A549 (cell line): ENCODE measurements around the gene DCHS2. TPM values are rescaled to one million over a fixed set of nuclear protein-coding genes. Genes with fewer than 3 reads are reported as not detected.

Experiments used
- ATAC-seq, 2 experiments: fragments of 200-7000 bp in 1 of 2; fragments of >200 bp in 1 of 2; cut with Nextera tagmentation in 1 of 2; cut with Tn5 transposase in 1 of 2; 3 replicates each; pipeline versions ENCODE4 v1.8.0 to v1.9.1; 2018 to 2020; ENCODE audit warnings: mild to moderate bottlenecking in 1 of 2, moderate library complexity in 1 of 2
- CTCF ChIA-PET: fragments of 300-600 bp; sonication (Branson Sonifier 250); formaldehyde crosslinking; extraction: SDS; loops from one replicate; lab custom pipeline; 2021; ENCODE audit warnings: antibody characterized with exemption, inconsistent platforms; lab: Yijun Ruan, JAX
- POLR2A ChIA-PET: fragments of 350-600 bp; formaldehyde crosslinking; extraction: SDS; loops from one replicate; lab custom pipeline; 2021; ENCODE audit warnings: antibody characterized with exemption, inconsistent platforms; lab: Yijun Ruan, JAX
- DNase-seq, 2 experiments: peaks; one replicate each; pipeline versions ENCODE4 v3.0.0 to v3.0.0-alpha.2; 2011 to 2016; ENCODE audit warnings: low read depth in 1 of 2, low spot score in 1 of 2
- FAIRE-seq: peaks from 2 replicates; lab custom pipeline; 2011; peaks lifted over from hg19 to GRCh38; lab: Jason Lieb, UNC
- H3K27ac ChIP-seq, 2 experiments: fragments of >200 bp; sonication (Bioruptor Twin); formaldehyde crosslinking; 3 replicates each; pipeline ENCODE4 v1.5.1; 2016 to 2017
- H3K4me1 ChIP-seq: fragments of >200 bp; sonication (Bioruptor Twin); formaldehyde crosslinking; 3 replicates; pipeline ENCODE4 v1.6.1; 2016
- H3K4me2 ChIP-seq: fragments of >200 bp; sonication (Bioruptor Twin); formaldehyde crosslinking; 3 replicates; pipeline ENCODE4 v1.6.1; 2016
- H3K4me3 ChIP-seq: fragments of >200 bp; sonication (Bioruptor Twin); formaldehyde crosslinking; 3 replicates; pipeline ENCODE4 v1.5.1; 2016
- H3K9me3 ChIP-seq: fragments of >200 bp; sonication (Bioruptor Twin); formaldehyde crosslinking; 3 replicates; pipeline ENCODE4 v1.6.1; 2016
- CBX8 ChIP-seq: fragments of 200-600 bp; sonication (generic); IDR thresholded peaks from 2 replicates; pipeline ENCODE4 v1.6.1; 2016
- E2F6 ChIP-seq: IDR thresholded peaks from 2 replicates; pipeline ENCODE4 v1.6.1; 2012; ENCODE audit warnings: low read depth, borderline replicate concordance
- ESRRA ChIP-seq: fragments of 150-350 bp; IDR thresholded peaks from 2 replicates; pipeline ENCODE4 v1.6.1; 2014; ENCODE audit warnings: mild to moderate bottlenecking, low read length, borderline replicate concordance
- FOSB ChIP-seq: fragments of 250-450 bp; sonication (Bioruptor Pico); IDR thresholded peaks from 2 replicates; pipeline ENCODE4 v1.5.0; 2020; ENCODE audit warnings: mild to moderate bottlenecking, moderate library complexity
- FOSL2 ChIP-seq, 2 experiments: fragments of 450-650 bp in 1 of 2; fragments of >200 bp in 1 of 2; sonication (Bioruptor Twin) in 1 of 2; formaldehyde crosslinking; IDR thresholded peaks; 2 replicates each; pipeline versions ENCODE4 v1.5.0 to v1.6.1; 2016 to 2020; ENCODE audit warnings: mild to moderate bottlenecking in 1 of 2, moderate library complexity in 1 of 2
- FOXS1 ChIP-seq: fragments of 250-450 bp; sonication (Bioruptor Pico); IDR thresholded peaks from 2 replicates; pipeline ENCODE4 v1.5.0; 2020; ENCODE audit warnings: mild to moderate bottlenecking, moderate library complexity
- HOXA7 ChIP-seq: fragments of 250-450 bp; sonication (Bioruptor Pico); IDR thresholded peaks from 2 replicates; pipeline ENCODE4 v1.5.0; 2020; ENCODE audit warnings: mild to moderate bottlenecking, moderate library complexity
- KDM1A ChIP-seq: fragments of 200-600 bp; sonication (generic); IDR thresholded peaks from 2 replicates; pipeline ENCODE4 v1.6.1; 2016; ENCODE audit warnings: low read depth, mild to moderate bottlenecking
- KDM5A ChIP-seq: fragments of 200-600 bp; sonication (generic); IDR thresholded peaks from 2 replicates; pipeline ENCODE4 v1.6.1; 2016; ENCODE audit warnings: antibody characterized with exemption, mild to moderate bottlenecking
- MAX ChIP-seq: IDR thresholded peaks from 2 replicates; pipeline ENCODE4 v1.6.1; 2012
- MAZ ChIP-seq: fragments of 150-350 bp; IDR thresholded peaks from 2 replicates; pipeline ENCODE4 v1.6.1; 2014; ENCODE audit warnings: antibody characterized with exemption, low read depth, low read length, borderline replicate concordance
- NFE2L2 ChIP-seq: fragments of 150-350 bp; conservative IDR thresholded peaks from 2 replicates; pipeline ENCODE4 v1.6.1; 2014; ENCODE audit warnings: low read length
- NR3C1 ChIP-seq: fragments of >200 bp; sonication (Bioruptor Twin); formaldehyde crosslinking; IDR thresholded peaks from 3 replicates; pipeline ENCODE4 v1.6.1; 2017
- RAD21 ChIP-seq, 2 experiments: fragments of >200 bp in 1 of 2; sonication (Bioruptor Twin) in 1 of 2; formaldehyde crosslinking in 1 of 2; IDR thresholded peaks in 1 of 2; conservative IDR thresholded peaks in 1 of 2; 2 replicates in 1 of 2; 3 replicates in 1 of 2; pipeline ENCODE4 v1.6.1; 2012 to 2018; ENCODE audit warnings: inconsistent platforms in 1 of 2
- RARB ChIP-seq: fragments of 250-450 bp; sonication (Bioruptor Pico); IDR thresholded peaks from 2 replicates; pipeline ENCODE4 v1.8.0; 2021; ENCODE audit warnings: mild to moderate bottlenecking, moderate library complexity
- REST ChIP-seq: fragments of 200-600 bp; sonication (generic); IDR thresholded peaks from 2 replicates; pipeline ENCODE4 v1.6.1; 2016; ENCODE audit warnings: antibody characterized with exemption, mild to moderate bottlenecking, moderate library complexity
- RFX5 ChIP-seq: fragments of 450-650 bp; IDR thresholded peaks from 2 replicates; pipeline ENCODE4 v1.7.1; 2014; ENCODE audit warnings: antibody characterized with exemption, mild to moderate bottlenecking, moderate library complexity
- SREBF2 ChIP-seq: fragments of 450-650 bp; IDR thresholded peaks from 2 replicates; pipeline ENCODE4 v1.6.1; 2014; ENCODE audit warnings: mild to moderate bottlenecking, moderate library complexity
- TFCP2L1 ChIP-seq: fragments of 250-450 bp; sonication (Bioruptor Pico); IDR thresholded peaks from 2 replicates; pipeline ENCODE4 v1.5.0; 2021; ENCODE audit warnings: mild to moderate bottlenecking
- TP53 ChIP-seq: fragments of 250-450 bp; sonication (Bioruptor Pico); IDR thresholded peaks from 2 replicates; pipeline ENCODE4 v1.5.0; 2021; ENCODE audit warnings: mild to moderate bottlenecking, moderate library complexity
- ZFP36 ChIP-seq: fragments of 450-650 bp; IDR thresholded peaks from 2 replicates; pipeline ENCODE4 v1.6.1; 2014; ENCODE audit warnings: borderline replicate concordance; ENCODE audit not compliant: partially characterized antibody
- ZNF302 ChIP-seq: fragments of 250-450 bp; sonication (Bioruptor Pico); IDR thresholded peaks from 2 replicates; pipeline ENCODE4 v1.9.0; 2021; ENCODE audit warnings: inconsistent platforms, mild to moderate bottlenecking, moderate library complexity
- WGBS: methylation state at CpG from one replicate; pipeline ENCODE4 v1.1.6; 2017; ENCODE audit errors: missing lambda C conversion rate; 5-methylcytosine and 5-hydroxymethylcytosine counted together
- polyA plus RNA-seq, 4 experiments: library from polyadenylated mRNA; depleted of rRNA in 3 of 4; stranded (reverse); fragments of >200 nt; fragmentation: RNase III in 1 of 4; extraction: RNeasy Plus Mini Kit Qiagen cat#74134 plus additional on column Dnase treatment in 1 of 4; gene quantifications; 2 replicates in 3 of 4; 3 replicates in 1 of 4; pipeline ENCODE4 v1.2.3, GENCODE V29; 2011 to 2017

Gene DCHS2
- polyA plus RNA-seq, 2 of the 4 experiments (the other 2 are of a cell fraction): 0.06 TPM; not detected in 1

GRCh38 chr4:154478547-154478946 is 13.1 kb downstream of the DCHS2 start:
- 15% methylated on average over 4 of the region's 4 CpGs for WGBS
- DNase-seq (no peak), FAIRE-seq (no peak), ATAC-seq (no peak)
- Histone ChIP-seq H3K4me3 (no peak overlapping the region), H3K9me3 (no peaks in the 10 kb centered on the region)
- TF ChIP-seq HOXA7 (CRISPR knock-in tag) (no peak), FOXS1 (CRISPR knock-in tag) (no peak), RFX5 (no peak), SREBF2 (no peak), FOSL2 (IDR thresholded peaks at IDR 0.05) (no peak), FOSL2 (CRISPR knock-in tag; IDR thresholded peaks at IDR 0.05) (no peak), KDM1A (no peak), ESRRA (no peak), NFE2L2 (no peak), RARB (no peak)
- TF ChIP-seq, all 56 proteins: peak for 0
- H3K27ac ChIP-seq: no peak overlapping the region
- CTCF ChIA-PET: no interaction called here
- no peak overlapping the region for H3K4me2 ChIP-seq
- POLR2A ChIA-PET: no interaction called here
- H3K4me1 ChIP-seq: no peaks in the 10 kb centered on the region

- POLR2A ChIA-PET: no interaction called here
- DNase-seq: no peak
- no peak overlapping the region for H3K27ac ChIP-seq
- no peak overlapping the region for H3K4me3 ChIP-seq
- no peaks in the 10 kb centered on the region for H3K9me3 ChIP-seq
- no peaks in the 10 kb centered on the region for H3K4me1 ChIP-seq
- no peak for TF ChIP-seq ZFP36
- no peak for TF ChIP-seq NR3C1
- no peak for TF ChIP-seq FOSL2 (IDR thresholded peaks at IDR 0.05)
- TF ChIP-seq FOSL2 (CRISPR knock-in tag; IDR thresholded peaks at IDR 0.05): no peak
- no peak for TF ChIP-seq REST
- no peak for TF ChIP-seq FOSB
- TF ChIP-seq RAD21 (conservative IDR thresholded peaks at IDR 0.05 in 1 of 2, IDR thresholded peaks at IDR 0.05 in 1 of 2): no peak
- TF ChIP-seq RFX5: no peak
- no peak for TF ChIP-seq FOXS1 (CRISPR knock-in tag)
- no peak for TF ChIP-seq ZNF302 (CRISPR knock-in tag)
- no peak for TF ChIP-seq MAX
- TF ChIP-seq TP53 (CRISPR knock-in tag): no peak
- no peak for TF ChIP-seq KDM5A
- no peak for TF ChIP-seq E2F6
- TF ChIP-seq CBX8: no peak
- TF ChIP-seq TFCP2L1: no peak
- no peak for TF ChIP-seq MAZ
- no peak overlapping the region for H3K4me2 ChIP-seq
- ATAC-seq: no peak
- CTCF ChIA-PET: interaction anchor here (0.5 kb wide), 1 partner anchor 18 kb away, joined by 5 read pairs; no protein-coding TSS in a partner anchor
- 47% methylated on average over 2 of the region's 2 CpGs for WGBS
- FAIRE-seq: no peak
Observed at GRCh38 chr4:154478128-154478527, 13.5 kb downstream of the DCHS2 start.
